Tibial artery (tissue), 4 donors: ENCODE data around the gene RETREG3.
"Not testable (repeated sequence)": the region's sequence is repeated elsewhere in the genome, so short reads cannot be mapped to it uniquely, and the experiment has no call there.

Experiments used
- DNase-seq, 2 donors: peaks; one replicate each; pipeline ENCODE4 v3.0.0-alpha.2; 2019
- H3K27ac ChIP-seq, 2 donors: fragments of 200-600 bp; sonication (generic) in 1 of 2; 1 replicate in 1 of 2; 2 replicates in 1 of 2; pipeline ENCODE4 v1.5.1; 2018 to 2019; ENCODE audit warnings: mild to moderate bottlenecking in 1 of 2
- H3K27me3 ChIP-seq, 2 donors: fragments of 200-600 bp; sonication (generic) in 1 of 2; one replicate each; pipeline versions ENCODE4 v1.5.1 to v1.6.0; 2016 to 2019
- H3K36me3 ChIP-seq, 3 donors: fragments of 200-600 bp; sonication (generic) in 2 of 3; one replicate each; pipeline ENCODE4 v1.5.1; 2016 to 2019; ENCODE audit warnings: mild to moderate bottlenecking in 2 of 3
- H3K4me1 ChIP-seq, 4 donors: fragments of 200-600 bp; sonication (generic) in 2 of 4; 1 replicate in 3 of 4; 2 replicates in 1 of 4; pipeline ENCODE4 v1.5.1; 2016 to 2019
- H3K4me3 ChIP-seq, 2 donors: fragments of 200-600 bp; sonication (generic) in 1 of 2; 1 replicate in 1 of 2; 2 replicates in 1 of 2; pipeline ENCODE4 v1.5.1; 2018 to 2019; ENCODE audit warnings: mild to moderate bottlenecking in 2 of 2
- H3K9me3 ChIP-seq, 3 donors: fragments of 200-600 bp; sonication (generic) in 1 of 3; one replicate each; pipeline ENCODE4 v1.5.1; 2016 to 2019
- CTCF ChIP-seq, 2 experiments: fragments of 200-600 bp in 1 of 2; fragments of 450-650 bp in 1 of 2; IDR thresholded peaks; one replicate each; pipeline ENCODE4 v1.5.1; 2017 to 2019; ENCODE audit warnings: antibody characterized with exemption in 2 of 2, mild to moderate bottlenecking in 1 of 2, moderate library complexity in 1 of 2
- intact Hi-C: fragments of 100-400 bp; cut with DNase I; formaldehyde crosslinking; loops from one replicate; pipeline ENCODE4 v1.15.0; 2023; ENCODE audit warnings: low total_unique reads

Gene RETREG3

GRCh38 chr17:42617956-42618431 lies 8.8 kb upstream of the RETREG3 start:
- DNase-seq = no peak
- no peak for TF ChIP-seq CTCF (IDR thresholded peaks at IDR 0.05)
- H3K27me3 ChIP-seq = no peaks in the 10 kb centered on the region
- peaks cover 0 to 13% (median 9%) of the 10 kb centered on the region in 4 donors for H3K4me1 ChIP-seq
- peak overlapping the region in 1 of 2 donors; percentile 14 for H3K27ac ChIP-seq
- H3K4me3 ChIP-seq = no peak overlapping the region
- H3K9me3 ChIP-seq = no peaks in the 10 kb centered on the region
- peaks cover 23 to 32% (median 30%) of the 10 kb centered on the region in 3 donors for H3K36me3 ChIP-seq
- intact Hi-C loops = no loop called here

- Histone ChIP-seq H3K4me3 (no peak overlapping the region), H3K4me1 (peaks cover 0 to 22% (median 13%) of the 10 kb centered on the region in 4 donors), H3K27me3 (no peaks in the 10 kb centered on the region), H3K9me3 (no peaks in the 10 kb centered on the region), H3K27ac (no peak overlapping the region), H3K36me3 (peaks cover 26 to 46% (median 37%) of the 10 kb centered on the region in 3 donors)
- DNase-seq = no peak
- intact Hi-C loops = no loop called here
- TF ChIP-seq CTCF (IDR thresholded peaks at IDR 0.05) = no peak
Measured at GRCh38 chr17:42613699-42614295, 4.6 kb upstream of the RETREG3 start.

GRCh38 chr17:42612013-42612412 lies 2.8 kb upstream of the RETREG3 start:
- Histone ChIP-seq H3K4me1 (peaks cover 0 to 27% (median 19%) of the 10 kb centered on the region in 4 donors), H3K36me3 (peaks cover 26 to 46% (median 37%) of the 10 kb centered on the region in 3 donors), H3K27ac (no peak overlapping the region), H3K27me3 (no peaks in the 10 kb centered on the region), H3K9me3 (no peaks in the 10 kb centered on the region), H3K4me3 (no peak overlapping the region)
- no peak for TF ChIP-seq CTCF (IDR thresholded peaks at IDR 0.05)
- no peak for DNase-seq
- intact Hi-C loops = no loop called here

GRCh38 chr17:42609814-42610801 lies 934 bp upstream of the RETREG3 start:
- H3K27me3 ChIP-seq, H3K9me3 ChIP-seq: not testable (repeated sequence)
- H3K27ac ChIP-seq = peak overlapping the region; percentile 72 to 84
- peaks cover 0 to 46% (median 31%) of the 10 kb centered on the region in 4 donors for H3K4me1 ChIP-seq
- H3K4me3 ChIP-seq = peak overlapping the region; percentile 69 to 85
- DNase-seq = peak in 1 of 2 donors; percentile 50
- H3K36me3 ChIP-seq = peaks cover 23 to 37% (median 27%) of the 10 kb centered on the region in 3 donors
- intact Hi-C loops = loop anchor here (5.0 kb wide), 2 partner anchors 42 to 72 kb away; partner anchors contain the start of genes CCR10 and CNTNAP1

- Histone ChIP-seq H3K9me3 (no peaks in the 10 kb centered on the region), H3K27ac (peak overlapping the region; percentile 88 to 95), H3K4me1 (peaks cover 0 to 57% (median 34%) of the 10 kb centered on the region in 4 donors), H3K4me3 (peak overlapping the region; percentile 69 to 85), H3K27me3 (no peaks in the 10 kb centered on the region), H3K36me3 (peaks cover 8 to 24% (median 11%) of the 10 kb centered on the region in 3 donors)
- intact Hi-C loops = loop anchor here (5.0 kb wide), 2 partner anchors 44 to 74 kb away; partner anchors contain the start of genes CCR10 and CNTNAP1
- peak in 1 of 2 experiments; percentile 34 for TF ChIP-seq CTCF (IDR thresholded peaks at IDR 0.05)
- DNase-seq = peak in 1 of 2 donors; percentile 23
Measured at GRCh38 chr17:42608305-42609181, 631 bp downstream of the RETREG3 start.
